Measurements from ENCODE around the gene PCDHA10. TPM values are rescaled to one million over a fixed set of nuclear protein-coding genes. Genes with fewer than 3 reads are reported as not detected.

Gene PCDHA10
- total RNA-seq, 2 donors from 2014 or later = not detected

Other genes starting within 250 kb of the PCDHA10 start
- gene CD14, start 222.7 kb upstream of the PCDHA10 start, total RNA-seq = under 1 TPM; 0.32 to 0.39 TPM
- gene TMCO6, start 216.4 kb upstream of the PCDHA10 start, total RNA-seq = 10 to 100 TPM; 22.9 to 30.6 TPM
- 10 to 100 TPM; 48.1 to 63.9 TPM for gene NDUFA2, start 208.3 kb upstream of the PCDHA10 start, total RNA-seq
- gene IK, start 208.1 kb upstream of the PCDHA10 start, total RNA-seq = 10 to 100 TPM; 76.9 to 85.8 TPM
- gene WDR55, start 191.0 kb upstream of the PCDHA10 start, total RNA-seq = 10 to 100 TPM; 38.8 TPM
- 1 to 10 TPM; 3.0 to 3.4 TPM for gene DND1, start 182.3 kb upstream of the PCDHA10 start, total RNA-seq
- gene HARS1, start 164.5 kb upstream of the PCDHA10 start, total RNA-seq = 100 to 1,000 TPM in 1 of 2 donors, 10 to 100 TPM in 1; 82.2 to 103 TPM
- gene HARS2, start 164.4 kb upstream of the PCDHA10 start, total RNA-seq = 10 to 100 TPM; 24.7 to 30.2 TPM
- gene ZMAT2, start 155.4 kb upstream of the PCDHA10 start, total RNA-seq = 10 to 100 TPM; 47.5 to 58.0 TPM
- not detected for gene PCDHA1, start 69.8 kb upstream of the PCDHA10 start, total RNA-seq
- not detected for gene PCDHA2, start 61.0 kb upstream of the PCDHA10 start, total RNA-seq
- not detected for gene PCDHA3, start 54.8 kb upstream of the PCDHA10 start, total RNA-seq
- not detected for gene PCDHA4, start 48.8 kb upstream of the PCDHA10 start, total RNA-seq
- not detected for gene PCDHA5, start 34.3 kb upstream of the PCDHA10 start, total RNA-seq
- not detected for gene PCDHA6, start 27.9 kb upstream of the PCDHA10 start, total RNA-seq
- gene PCDHA7, start 21.6 kb upstream of the PCDHA10 start, total RNA-seq = not detected
- gene PCDHA8, start 14.7 kb upstream of the PCDHA10 start, total RNA-seq = not detected
- gene PCDHA9, start 7.5 kb upstream of the PCDHA10 start, total RNA-seq = not detected
- not detected for gene PCDHA11, start 13.1 kb downstream of the PCDHA10 start, total RNA-seq
- not detected for gene PCDHA12, start 19.4 kb downstream of the PCDHA10 start, total RNA-seq
- not detected for gene PCDHA13, start 26.2 kb downstream of the PCDHA10 start, total RNA-seq
- gene PCDHAC1, start 70.4 kb downstream of the PCDHA10 start, total RNA-seq = not detected
- gene PCDHAC2, start 110.6 kb downstream of the PCDHA10 start, total RNA-seq = not detected
- not detected for gene PCDHB1, start 195.5 kb downstream of the PCDHA10 start, total RNA-seq
- under 1 TPM; 0.06 to 0.24 TPM for gene PCDHB2, start 238.7 kb downstream of the PCDHA10 start, total RNA-seq
- gene PCDHB3, start 244.6 kb downstream of the PCDHA10 start, total RNA-seq = under 1 TPM in 1 of 2 donors, not detected in 1; 0.08 TPM

Data from activated T-helper 17 cell treated with anti-CD3 and anti-CD28 coated beads, Interleukin-2, amount 50 U/mL, for 72 hours (primary cell).